Ascending aorta (tissue), 2 donors: Measurements from ENCODE around the gene ITGB1. TPM values are rescaled to one million over a fixed set of nuclear protein-coding genes. Genes with fewer than 3 reads are reported as not detected.

Experiments used
- DNase-seq, 2 donors: peaks; one replicate each; pipeline ENCODE4 v3.0.0-alpha.2; 2019; ENCODE audit warnings: low spot score in 2 of 2
- H3K27ac ChIP-seq, 2 donors: fragments of 200-600 bp; sonication (generic); one replicate each; pipeline ENCODE4 v1.5.1; 2016 to 2017; ENCODE audit warnings: mild to moderate bottlenecking in 1 of 2
- H3K27me3 ChIP-seq: fragments of 200-600 bp; sonication (generic); one replicate; pipeline ENCODE4 v1.5.1; 2017
- H3K36me3 ChIP-seq, 2 donors: fragments of 200-600 bp; sonication (generic); one replicate each; pipeline ENCODE4 v1.5.1; 2016
- H3K4me1 ChIP-seq, 2 donors: fragments of 200-600 bp; sonication (generic); one replicate each; pipeline ENCODE4 v1.5.1; 2016 to 2017; ENCODE audit warnings: mild to moderate bottlenecking in 1 of 2
- H3K4me3 ChIP-seq, 2 donors: fragments of 200-600 bp; sonication (generic); one replicate each; pipeline ENCODE4 v1.5.1; 2016 to 2017; ENCODE audit warnings: mild to moderate bottlenecking in 1 of 2
- H3K9me3 ChIP-seq, 2 donors: fragments of 200-600 bp; sonication (generic); one replicate each; pipeline ENCODE4 v1.5.1; 2016
- CTCF ChIP-seq, 3 experiments: fragments of 200-600 bp in 2 of 3; fragments of 450-650 bp in 1 of 3; sonication (generic) in 2 of 3; IDR thresholded peaks; one replicate each; pipeline ENCODE4 v1.5.1; 2016 to 2019; ENCODE audit warnings: antibody characterized with exemption in 3 of 3, mild to moderate bottlenecking in 1 of 3, moderate library complexity in 1 of 3
- intact Hi-C: fragments of 100-400 bp; cut with DNase I; formaldehyde crosslinking; loops from one replicate; pipeline ENCODE4 v1.15.1; 2023
- total RNA-seq: library from RNA; depleted of rRNA; stranded (reverse); fragments of >200 nt; gene quantifications from one replicate; pipeline ENCODE4 v1.1.0, GENCODE V29; 2016

ITGB1 gene
- total RNA-seq, 1 donor from 2014 or later = 569 TPM

GRCh38 chr10:32963096-32963495 lies 5.1 kb upstream of the ITGB1 start:
- Histone ChIP-seq H3K9me3 (no peaks in the 10 kb centered on the region), H3K4me1 (peaks cover 0 to 35% of the 10 kb centered on the region in 2 donors), H3K27me3 (no peaks in the 10 kb centered on the region), H3K36me3 (no peaks in the 10 kb centered on the region), H3K4me3 (peak overlapping the region in 1 of 2 donors; percentile 42), H3K27ac (peak overlapping the region; percentile 97 to 99)
- DNase-seq = no peak
- intact Hi-C loops = no loop called here
- no peak for TF ChIP-seq CTCF (IDR thresholded peaks at IDR 0.05)

GRCh38 chr10:32962521-32962920 lies 4.5 kb upstream of the ITGB1 start:
- Histone ChIP-seq H3K4me3 (peak overlapping the region; percentile 14 to 42), H3K4me1 (peaks cover 0 to 35% of the 10 kb centered on the region in 2 donors), H3K36me3 (no peaks in the 10 kb centered on the region), H3K9me3 (no peaks in the 10 kb centered on the region), H3K27me3 (no peaks in the 10 kb centered on the region), H3K27ac (peak overlapping the region; percentile 97 to 99)
- intact Hi-C loops = loop anchor here (1.0 kb wide), 2 partner anchors 18 to 43 kb away; no protein-coding TSS in a partner anchor
- no peak for DNase-seq
- no peak for TF ChIP-seq CTCF (IDR thresholded peaks at IDR 0.05)

GRCh38 chr10:32961895-32962369 lies 3.9 kb upstream of the ITGB1 start:
- peak overlapping the region; percentile 97 to 99 for H3K27ac ChIP-seq
- peak in 1 of 3 experiments; percentile 9 for TF ChIP-seq CTCF (IDR thresholded peaks at IDR 0.05)
- peaks cover 0 to 35% of the 10 kb centered on the region in 2 donors for H3K4me1 ChIP-seq
- no peaks in the 10 kb centered on the region for H3K9me3 ChIP-seq
- peak in 1 of 2 donors; percentile 83 for DNase-seq
- intact Hi-C loops = loop anchor here (1.0 kb wide), 2 partner anchors 18 to 43 kb away; no protein-coding TSS in a partner anchor
- H3K27me3 ChIP-seq = no peaks in the 10 kb centered on the region
- no peaks in the 10 kb centered on the region for H3K36me3 ChIP-seq
- peak overlapping the region; percentile 14 to 42 for H3K4me3 ChIP-seq

- Histone ChIP-seq H3K4me1 (peaks cover 0 to 35% of the 10 kb centered on the region in 2 donors), H3K4me3 (peak overlapping the region; percentile 13 to 16), H3K27ac (peak overlapping the region; percentile 97 to 99), H3K9me3 (no peaks in the 10 kb centered on the region), H3K36me3 (no peaks in the 10 kb centered on the region), H3K27me3 (no peaks in the 10 kb centered on the region)
- DNase-seq = no peak
- intact Hi-C loops = no loop called here
- no peak for TF ChIP-seq CTCF (IDR thresholded peaks at IDR 0.05)
Observed at GRCh38 chr10:32961343-32961894, 3.4 kb upstream of the ITGB1 start.

- Histone ChIP-seq H3K4me1 (peaks cover 0 to 35% of the 10 kb centered on the region in 2 donors), H3K27me3 (no peaks in the 10 kb centered on the region), H3K9me3 (no peaks in the 10 kb centered on the region), H3K36me3 (no peaks in the 10 kb centered on the region), H3K4me3 (peak overlapping the region; percentile 72 to 90), H3K27ac (peak overlapping the region; percentile 97 to 99)
- intact Hi-C loops = no loop called here
- TF ChIP-seq CTCF (IDR thresholded peaks at IDR 0.05) = no peak
- no peak for DNase-seq
Observed at GRCh38 chr10:32960022-32960421, 2.0 kb upstream of the ITGB1 start.
